NCI-H2107 treated with DMSO at 0.1 percent for 48 hours (cell line): Measurements from ENCODE around the gene SLC25A36.
"Not testable (repeated sequence)": the region's sequence is repeated elsewhere in the genome, so short reads cannot be mapped to it uniquely, and the experiment has no call there.

Experiments used
- DNase-seq: peaks from one replicate; lab custom pipeline; 2025; ENCODE audit not compliant: unreplicated experiment; lab: John Stamatoyannopoulos, UW

Gene SLC25A36

GRCh38 chr3:140931016-140931454, 10.6 kb upstream of the SLC25A36 start:
- DNase-seq = no peak

DNA sequence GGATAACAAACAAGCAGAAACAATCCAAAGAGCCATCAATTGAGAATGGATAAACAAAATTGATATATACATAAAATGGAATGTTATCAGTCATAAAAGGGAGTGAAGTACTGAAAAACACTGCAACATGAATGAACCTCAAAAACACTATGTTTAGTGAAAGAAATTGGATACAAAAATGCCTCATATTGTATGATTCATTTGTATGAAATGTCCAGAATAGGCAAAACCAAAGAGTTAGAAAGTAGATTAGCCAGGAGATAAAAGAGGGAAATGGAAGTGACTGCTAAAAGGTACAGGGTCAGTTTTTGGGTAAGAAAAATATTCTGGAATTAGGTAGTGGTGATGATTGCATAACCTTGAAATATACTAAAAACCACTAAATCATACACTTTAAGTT, 9.8 kb upstream of the SLC25A36 start:
- DNase-seq = no peak

GRCh38 chr3:140933109-140933508, 8.5 kb upstream of the SLC25A36 start:
- no peak for DNase-seq

- no peak for DNase-seq
Measured at GRCh38 chr3:140933552-140933951, 8.1 kb upstream of the SLC25A36 start.

GRCh38 chr3:140939305-140939704, 2.3 kb upstream of the SLC25A36 start:
- not testable (repeated sequence) for DNase-seq

GRCh38 chr3:140941090-140941433, 574 bp upstream of the SLC25A36 start:
- DNase-seq = no peak

- peak; percentile 15 for DNase-seq
Measured at GRCh38 chr3:140942221-140943104, 827 bp downstream of the SLC25A36 start.

- no peak for DNase-seq
Measured at GRCh38 chr3:140943781-140944552, 2.3 kb downstream of the SLC25A36 start.

DNA sequence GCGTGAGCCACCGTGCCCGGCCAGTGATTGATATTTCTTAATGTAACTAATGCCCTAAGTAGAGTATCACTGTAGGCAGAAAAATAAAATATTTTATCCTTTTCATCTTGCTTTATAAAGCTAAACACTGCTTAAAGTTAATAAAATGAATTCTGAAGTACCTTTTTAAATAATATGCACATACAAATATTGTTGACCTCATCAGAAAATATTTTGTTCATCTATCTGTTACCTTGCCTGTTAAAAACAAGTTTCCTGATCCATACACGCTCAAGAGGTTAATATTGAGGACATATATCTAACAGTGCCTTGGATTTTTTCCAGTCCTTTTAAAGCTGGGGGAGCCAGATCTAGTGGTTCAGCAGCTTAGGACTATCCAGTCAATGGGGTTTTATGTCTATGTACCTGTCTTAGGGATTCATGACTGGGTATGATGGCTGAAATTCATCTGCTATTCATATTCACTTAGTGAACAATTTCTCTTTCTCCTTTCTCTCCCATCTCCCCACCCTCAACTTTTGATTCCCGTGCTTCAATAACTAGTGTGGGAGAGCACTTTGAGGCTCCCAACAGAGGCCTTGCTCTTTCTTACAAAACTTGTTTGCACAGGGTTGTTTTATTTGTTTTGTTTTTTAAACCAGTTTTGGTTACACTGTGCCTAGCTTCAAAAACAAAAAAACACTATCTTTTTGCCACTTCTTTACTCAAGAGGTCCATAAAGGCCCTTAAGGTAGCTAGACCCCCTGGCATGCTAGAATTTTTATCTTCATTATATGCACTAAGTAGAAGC, 7.0 kb downstream of the SLC25A36 start:
- DNase-seq = no peak

DNA sequence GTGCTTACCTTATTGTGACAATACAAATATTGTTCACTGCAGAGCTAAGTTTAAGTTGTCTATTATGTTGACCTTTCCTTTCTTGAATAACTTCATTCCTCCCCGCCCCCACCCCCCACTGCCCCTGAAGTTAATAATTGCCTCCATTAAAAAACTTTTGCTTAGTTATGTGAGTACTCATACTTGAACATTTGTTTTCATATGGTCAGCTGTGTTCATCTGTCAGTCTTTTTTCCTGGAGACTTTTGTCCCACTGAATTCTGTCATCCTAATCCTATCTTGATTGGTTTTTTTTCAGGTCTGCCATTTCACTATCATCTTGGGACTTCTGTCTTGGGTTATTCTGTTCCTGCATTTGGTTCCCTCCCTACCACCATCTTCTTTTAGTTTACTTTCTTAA, 8.5 kb downstream of the SLC25A36 start:
- DNase-seq = no peak

DNA sequence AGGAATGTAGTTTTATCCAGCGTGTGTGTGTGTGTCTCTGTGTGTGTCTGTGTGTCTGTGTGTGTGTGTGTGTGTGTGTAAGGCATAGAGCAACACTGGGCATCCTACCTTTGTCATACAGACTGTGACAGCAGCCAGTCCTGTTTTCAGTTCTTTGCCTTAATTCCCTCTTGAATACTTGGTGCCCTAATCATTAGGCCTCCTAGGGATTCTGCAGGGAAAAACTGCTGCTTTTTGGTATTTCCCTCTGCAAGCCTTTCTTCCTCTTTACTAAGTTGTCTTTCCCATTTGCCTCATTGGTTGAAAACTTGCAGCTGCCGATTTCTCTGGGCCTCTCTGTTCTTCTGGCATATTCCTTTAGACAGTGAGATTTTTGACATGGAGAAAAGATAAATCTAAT, 9.2 kb downstream of the SLC25A36 start:
- no peak for DNase-seq

DNA sequence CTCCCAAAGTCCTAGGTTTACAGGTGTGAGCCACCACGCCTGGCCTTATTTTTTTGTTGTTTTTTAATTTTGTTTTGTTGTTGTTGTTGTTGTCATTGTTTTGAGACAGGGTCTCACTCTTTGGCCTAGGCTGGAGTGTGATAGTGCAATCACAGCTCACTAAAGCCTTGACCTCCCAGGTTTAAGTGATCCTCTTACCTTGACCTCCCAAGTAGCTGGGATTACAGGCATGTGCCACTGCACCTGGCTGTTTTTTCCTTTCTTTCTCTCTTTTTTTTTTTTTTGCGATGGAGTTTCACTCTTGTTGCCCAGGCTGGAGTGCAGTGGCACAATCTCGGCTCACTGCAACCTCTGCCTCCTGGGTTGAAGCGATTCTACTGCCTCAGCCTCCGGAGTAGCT, 10.1 kb downstream of the SLC25A36 start:
- DNase-seq = not testable (repeated sequence)

GRCh38 chr3:140953028-140953960, 11.7 kb downstream of the SLC25A36 start:
- DNase-seq = no peak

GRCh38 chr3:140954576-140954975, 12.9 kb downstream of the SLC25A36 start:
- no peak for DNase-seq

GRCh38 chr3:140955645-140956044, 14.0 kb downstream of the SLC25A36 start:
- DNase-seq = no peak

- DNase-seq = no peak
Measured at GRCh38 chr3:140956058-140956835, 14.6 kb downstream of the SLC25A36 start.

- no peak for DNase-seq
Measured at GRCh38 chr3:140972833-140973232, 31.2 kb downstream of the SLC25A36 start.

- no peak for DNase-seq
Measured at GRCh38 chr3:140974900-140975299, 33.3 kb downstream of the SLC25A36 start.

- DNase-seq = no peak
Measured at GRCh38 chr3:140980663-140981062, 39.0 kb downstream of the SLC25A36 start.

- DNase-seq = not testable (repeated sequence)
Measured at GRCh38 chr3:140987792-140988191, 46.2 kb downstream of the SLC25A36 start.
